ENCODE data around the gene HIVEP1.

GRCh38 chr6:12114055-12114503 lies 102.0 kb downstream of the HIVEP1 start:
- TF ChIP-seq CTCF (IDR thresholded peaks at IDR 0.05) (no peak), POLR2AphosphoS5 (IDR thresholded peaks at IDR 0.05) (no peak), POLR2A (IDR thresholded peaks at IDR 0.05) (no peak)

Data from upper lobe of left lung (tissue), 4 donors.